ENCODE results near the gene GPR55. TPM values are rescaled to one million over a fixed set of nuclear protein-coding genes. Genes with fewer than 3 reads are reported as not detected.

GPR55 gene
- total and polyA plus RNA-seq, 10 of the 15 experiments (the other 5 are each of a cell fraction or from before 2014, with no cell fraction given), result 2.1 to 30.1 (median 16.2) TPM

- no peak for TF ChIP-seq PRDM15 (CRISPR knock-in tag; IDR thresholded peaks at IDR 0.05)
- no peak for TF ChIP-seq ZNF207 (IDR thresholded peaks at IDR 0.05; ENCODE audit: borderline replicate concordance)
- TF ChIP-seq ESRRA (IDR thresholded peaks at IDR 0.05; ENCODE audit: low read length), result no peak
- TF ChIP-seq WRNIP1 (IDR thresholded peaks at IDR 0.05; ENCODE audit: borderline replicate concordance, low read depth, low read length), result no peak
- TF ChIP-seq POLR2AphosphoS5 (IDR thresholded peaks at IDR 0.05; ENCODE audit: low read length), result peak; percentile 53
- TF ChIP-seq TCF7 (IDR thresholded peaks at IDR 0.05; ENCODE audit: borderline replicate concordance), result no peak
- TF ChIP-seq IKZF2 (IDR thresholded peaks at IDR 0.05), result peak; percentile 59 to 63; a peak in 2 of 4 replicates
- TF ChIP-seq RELB (IDR thresholded peaks at IDR 0.05; ENCODE audit: low read depth), result 0 out of 2 replicates have a peak, but pooled peaks have one; percentile 20
- TF ChIP-seq KDM1A (IDR thresholded peaks at IDR 0.05; ENCODE audit: borderline replicate concordance), result no peak
- peak in 1 of 2 experiments; percentile 42; a peak in 1 of 3 replicates for TF ChIP-seq EGR1 (IDR thresholded peaks at IDR 0.05; ENCODE audit: borderline replicate concordance in 1 of 2, low read depth in 2 of 2, low read length in 2 of 2)
- TF ChIP-seq USF2 (IDR thresholded peaks at IDR 0.05; ENCODE audit: borderline replicate concordance, low read depth, low read length), result no peak
- TF ChIP-seq ZBTB11 (CRISPR knock-in tag; IDR thresholded peaks at IDR 0.05), result no peak
- 0 out of 2 replicates have a peak, but pooled peaks have one; percentile 52 for TF ChIP-seq ZNF687 (IDR thresholded peaks at IDR 0.05)
- TF ChIP-seq DPF2 (IDR thresholded peaks at IDR 0.05), result 0 out of 2 replicates have a peak, but pooled peaks have one; percentile 26
- peak; percentile 18; the same call in 1 of the 2 replicates for TF ChIP-seq POLR2A (IDR thresholded peaks at IDR 0.05; ENCODE audit: low read depth, low read length)
Observed at GRCh38 chr2:230922951-230923717, 1.9 kb downstream of the GPR55 start (continued).
